DMS153 treated with DMSO at 0.1 percent for 48 hours (cell line): ENCODE results near the gene NOP9.

Experiments used
- DNase-seq: peaks from one replicate; lab custom pipeline; 2025; ENCODE audit not compliant: unreplicated experiment; lab: John Stamatoyannopoulos, UW

NOP9 gene

GRCh38 chr14:24262821-24263733, 36.6 kb upstream of the NOP9 start, which contains the start of gene TGM1:
TSS of gene TGM1 (minus strand) at chr14:24263177. CDS start at chr14:24262352, 825 bp downstream.
- DNase-seq: no peak

- DNase-seq: no peak
Observed at GRCh38 chr14:24263848-24264247, 35.8 kb upstream of the NOP9 start.

GRCh38 chr14:24264298-24264697, 35.4 kb upstream of the NOP9 start:
- DNase-seq: no peak

GRCh38 chr14:24266344-24267244, 33.1 kb upstream of the NOP9 start:
- DNase-seq: no peak

GRCh38 chr14:24267516-24267915, 32.1 kb upstream of the NOP9 start:
- DNase-seq: no peak

- no peak for DNase-seq
Observed at GRCh38 chr14:24268225-24268624, 31.4 kb upstream of the NOP9 start.

GRCh38 chr14:24269368-24269767, 30.3 kb upstream of the NOP9 start:
- DNase-seq: no peak

- DNase-seq: no peak
Observed at GRCh38 chr14:24269910-24270536, 29.6 kb upstream of the NOP9 start.

- DNase-seq: no peak
Observed at GRCh38 chr14:24270537-24271133, 29.0 kb upstream of the NOP9 start.

GRCh38 chr14:24271134-24271833, 28.4 kb upstream of the NOP9 start, which contains the start of gene RABGGTA:
TSS of gene RABGGTA (minus strand) at chr14:24271597. CDS start at chr14:24271115, 482 bp downstream.
- DNase-seq: peak; percentile 72

- DNase-seq: no peak
Observed at GRCh38 chr14:24271834-24272263, 27.8 kb upstream of the NOP9 start.

GRCh38 chr14:24272467-24272866, 27.2 kb upstream of the NOP9 start:
- no peak for DNase-seq

- no peak for DNase-seq
Observed at GRCh38 chr14:24273422-24273998, 26.1 kb upstream of the NOP9 start.

- no peak for DNase-seq
Observed at GRCh38 chr14:24274101-24274543, 25.5 kb upstream of the NOP9 start.

- no peak for DNase-seq
Observed at GRCh38 chr14:24277071-24277470, 22.6 kb upstream of the NOP9 start.

- DNase-seq: no peak
Observed at GRCh38 chr14:24277606-24278321, 21.9 kb upstream of the NOP9 start.

- no peak for DNase-seq
Observed at GRCh38 chr14:24278424-24278823, 21.2 kb upstream of the NOP9 start.

GRCh38 chr14:24279301-24280186, 20.1 kb upstream of the NOP9 start:
- no peak for DNase-seq
